Prostate gland (tissue), 2 donors: Measurements from ENCODE around the gene PRR9.

Experiments
- CTCF ChIP-seq, 4 experiments: fragments of 200-600 bp in 2 of 4; fragments of 450-650 bp in 2 of 4; sonication (generic) in 2 of 4; IDR thresholded peaks; 1 replicate in 3 of 4; 2 replicates in 1 of 4; pipeline ENCODE4 v1.5.1; 2016 to 2019; ENCODE audit warnings: antibody characterized with exemption in 4 of 4, mild to moderate bottlenecking in 2 of 4, moderate library complexity in 2 of 4
- POLR2A ChIP-seq: fragments of 450-650 bp; IDR thresholded peaks from one replicate; pipeline ENCODE4 v1.6.1; 2016; ENCODE audit warnings: antibody characterized with exemption, mild to moderate bottlenecking
- POLR2AphosphoS5 ChIP-seq: sonication (generic); formaldehyde crosslinking; IDR thresholded peaks from one replicate; pipeline ENCODE4 v1.6.1; 2017; ENCODE audit warnings: antibody characterized with exemption

GRCh38 chr1:153203130-153203529 lies 14.3 kb upstream of the PRR9 start, which contains the start of gene LELP1:
- no peak for TF ChIP-seq CTCF (IDR thresholded peaks at IDR 0.05)
- TF ChIP-seq POLR2A: no peak
- TF ChIP-seq POLR2AphosphoS5: no peak
